Duodenal mucosa (tissue), 2 donors: ENCODE measurements around the gene CACNA2D3.
"Not testable (repeated sequence)": the region's sequence is repeated elsewhere in the genome, so short reads cannot be mapped to it uniquely, and the experiment has no call there.

Experiments used
- H3K27ac ChIP-seq: one replicate; pipeline ENCODE4 v1.7.0; 2013; ENCODE audit warnings: low read depth, low read length
- H3K27me3 ChIP-seq, 2 donors: one replicate each; pipeline ENCODE4 v1.7.0; 2013; ENCODE audit warnings: low read length in 2 of 2, control low read depth in 1 of 2; ENCODE audit not compliant: insufficient read depth in 2 of 2, control insufficient read depth in 1 of 2
- H3K36me3 ChIP-seq, 2 donors: one replicate each; pipeline ENCODE4 v1.7.0; 2013; ENCODE audit warnings: low read length in 2 of 2, control low read depth in 1 of 2; ENCODE audit not compliant: insufficient read depth in 2 of 2, control insufficient read depth in 1 of 2
- H3K4me1 ChIP-seq, 2 donors: one replicate each; pipeline ENCODE4 v1.7.0; 2013; ENCODE audit warnings: low read length in 2 of 2, control low read depth in 1 of 2; ENCODE audit not compliant: insufficient read depth in 2 of 2, control insufficient read depth in 1 of 2
- H3K4me3 ChIP-seq, 2 donors: one replicate each; pipeline ENCODE4 v1.7.0; 2013; ENCODE audit warnings: low read length in 2 of 2, low read depth in 1 of 2
- H3K9ac ChIP-seq, 2 donors: one replicate each; pipeline ENCODE4 v1.7.0; 2013; ENCODE audit warnings: low read length in 2 of 2, low read depth in 1 of 2
- H3K9me3 ChIP-seq, 2 donors: one replicate each; pipeline ENCODE4 v1.7.0; 2013; ENCODE audit warnings: low read length in 2 of 2, control low read depth in 1 of 2; ENCODE audit not compliant: control insufficient read depth in 1 of 2

Gene CACNA2D3

DNA sequence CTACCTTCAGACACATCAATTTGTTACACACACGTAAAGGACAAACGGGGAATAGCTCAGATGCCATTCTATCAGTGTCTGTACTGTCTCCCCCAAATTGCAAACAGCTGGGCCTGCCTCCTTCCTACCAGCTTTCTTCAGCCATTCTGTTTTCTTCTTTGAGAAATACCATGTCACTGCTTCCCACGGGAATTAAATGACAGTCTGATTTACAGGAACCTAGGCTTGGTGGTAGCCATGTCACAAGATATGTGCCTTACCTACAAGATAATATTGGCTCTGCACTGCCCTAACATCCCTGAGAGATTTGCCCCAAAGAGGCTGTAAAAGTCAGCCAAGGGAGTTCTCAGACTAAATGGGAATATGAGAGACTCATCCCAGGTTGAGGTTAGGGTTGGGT lies 497.2 kb downstream of the CACNA2D3 start:
- Histone ChIP-seq H3K27ac (no peak overlapping the region), H3K27me3 (no peaks in the 10 kb centered on the region)

DNA sequence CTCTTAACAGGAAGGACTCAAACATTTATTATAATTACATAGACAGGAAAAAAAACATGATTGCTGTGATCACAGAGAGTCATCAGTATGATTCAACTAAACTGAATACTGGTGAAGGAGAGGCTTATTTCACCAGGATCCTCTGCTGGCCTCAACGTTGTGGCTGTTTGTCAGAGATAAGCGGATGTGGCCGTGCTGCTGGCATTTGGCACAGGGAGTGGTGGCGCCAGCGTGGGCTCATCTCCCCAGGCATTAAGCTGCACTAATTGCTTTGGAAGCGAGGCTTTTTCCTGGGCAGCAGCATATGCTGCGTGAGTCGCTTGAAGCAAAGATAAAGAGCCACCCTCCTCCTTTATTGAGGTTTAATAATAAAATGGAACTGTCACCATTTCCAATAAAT lies 498.8 kb downstream of the CACNA2D3 start:
- H3K9me3 ChIP-seq: no peaks in the 10 kb centered on the region
- H3K36me3 ChIP-seq: no peaks in the 10 kb centered on the region
- no peak overlapping the region for H3K9ac ChIP-seq
- H3K27ac ChIP-seq: no peak overlapping the region
- H3K27me3 ChIP-seq: no peaks in the 10 kb centered on the region
- no peaks in the 10 kb centered on the region for H3K4me1 ChIP-seq
- H3K4me3 ChIP-seq: no peak overlapping the region

More for the DNA sequence above, 497.2 kb downstream of the CACNA2D3 start:
- Histone ChIP-seq H3K36me3 (no peaks in the 10 kb centered on the region), H3K9ac (no peak overlapping the region), H3K4me1 (no peaks in the 10 kb centered on the region), H3K9me3 (no peaks in the 10 kb centered on the region), H3K4me3 (no peak overlapping the region)

DNA sequence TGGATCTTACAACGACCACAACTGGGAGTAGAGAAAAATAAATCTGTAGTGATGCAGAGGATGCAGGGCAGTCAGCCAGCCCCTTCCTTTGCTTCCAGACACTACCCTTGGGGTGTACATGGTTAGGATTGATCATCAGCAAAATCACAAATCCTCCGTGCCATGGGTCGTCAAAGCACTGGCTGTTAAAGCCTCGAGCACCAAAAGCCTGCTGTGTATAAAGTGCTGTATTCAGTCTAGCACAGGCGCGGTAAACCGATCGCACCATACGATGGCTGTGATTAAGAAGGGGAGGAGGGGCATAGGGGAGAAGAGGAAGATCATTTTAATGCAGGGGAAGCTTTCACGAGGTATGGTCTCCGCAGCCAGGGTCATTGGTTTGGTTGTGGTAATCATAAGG lies 500.3 kb downstream of the CACNA2D3 start:
- no peak overlapping the region for H3K27ac ChIP-seq
- no peaks in the 10 kb centered on the region for H3K4me1 ChIP-seq
- no peak overlapping the region for H3K4me3 ChIP-seq
- no peaks in the 10 kb centered on the region for H3K36me3 ChIP-seq
- H3K9me3 ChIP-seq: no peaks in the 10 kb centered on the region
- H3K27me3 ChIP-seq: no peaks in the 10 kb centered on the region
- no peak overlapping the region for H3K9ac ChIP-seq

DNA sequence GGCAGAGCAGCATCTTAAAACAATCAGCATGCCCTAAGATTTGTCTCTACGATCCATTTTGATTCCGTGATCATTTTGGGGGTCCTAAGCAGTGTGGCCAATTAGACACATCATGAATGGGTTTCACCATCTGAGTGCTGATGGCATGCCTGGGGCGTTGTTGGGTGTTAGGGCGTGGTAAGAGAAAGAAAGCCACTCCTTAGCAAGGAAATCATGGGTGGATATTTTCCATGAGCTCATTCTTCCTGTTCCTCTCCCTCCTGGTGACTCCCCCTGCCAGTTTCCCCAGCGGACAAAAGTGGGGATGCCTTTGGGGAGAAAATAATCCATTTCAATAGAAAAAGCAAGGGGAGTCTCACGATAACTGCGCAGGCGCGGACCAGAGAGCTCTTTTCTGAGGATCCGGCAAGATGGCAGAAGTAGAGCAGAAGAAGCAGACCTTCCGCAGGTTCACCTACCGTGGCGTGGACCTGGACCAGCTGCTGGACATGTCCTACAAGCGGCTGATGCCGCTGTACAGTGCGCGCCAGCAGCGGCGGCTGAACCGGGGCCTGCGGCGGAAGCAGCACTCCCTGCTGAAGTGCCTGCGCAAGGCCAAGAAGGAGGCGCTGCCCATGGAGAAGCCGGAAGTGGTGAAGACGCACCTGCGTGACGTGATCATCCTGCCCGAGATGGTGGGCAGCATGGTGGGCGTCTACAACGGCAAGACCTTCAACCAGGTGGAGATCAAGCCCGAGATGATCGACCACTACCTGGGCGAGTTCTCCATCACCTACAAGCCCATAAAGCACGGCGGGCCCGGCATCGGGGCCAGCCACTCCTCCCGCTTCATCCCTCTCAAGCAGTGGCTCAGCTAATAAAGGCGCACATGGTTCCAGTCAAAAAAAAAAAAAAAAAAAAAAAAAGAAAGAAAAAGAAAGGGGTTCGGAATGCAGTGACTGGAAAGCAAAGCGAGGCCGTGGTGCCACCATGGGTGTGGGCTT lies 503.7 kb downstream of the CACNA2D3 start:
- Histone ChIP-seq H3K9ac (no peak overlapping the region), H3K9me3 (no peaks in the 10 kb centered on the region), H3K27me3 (no peaks in the 10 kb centered on the region), H3K36me3 (no peaks in the 10 kb centered on the region), H3K4me3 (no peak overlapping the region), H3K4me1 (no peaks in the 10 kb centered on the region), H3K27ac (no peak overlapping the region)

DNA sequence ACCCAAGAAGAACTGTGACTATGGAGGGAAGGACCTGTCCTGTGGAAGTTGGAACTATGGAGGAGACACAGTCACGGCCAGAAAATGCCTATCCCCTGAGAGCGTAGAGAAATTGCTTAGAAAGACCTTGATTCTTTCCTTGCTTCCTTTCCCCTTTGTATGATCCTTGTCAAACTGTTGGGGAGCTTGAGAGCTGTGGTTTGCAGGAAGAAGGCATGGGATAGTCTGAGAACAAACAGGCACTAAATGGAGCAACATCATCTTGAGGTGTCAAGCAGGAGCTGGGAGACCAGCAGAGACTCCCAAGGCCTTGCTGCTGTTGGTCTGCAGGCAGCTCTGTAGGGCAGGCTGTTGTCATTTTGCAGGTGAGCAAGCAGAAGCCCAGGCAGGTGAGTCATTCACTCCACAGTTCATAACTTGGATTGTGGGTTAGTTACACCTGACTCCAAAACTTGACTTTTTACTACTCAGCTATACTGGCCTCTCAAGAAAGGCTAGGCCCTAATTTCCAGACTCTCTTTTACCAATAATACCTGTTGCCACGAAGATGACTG lies 506.6 kb downstream of the CACNA2D3 start:
- Histone ChIP-seq H3K27ac (no peak overlapping the region), H3K36me3 (no peaks in the 10 kb centered on the region), H3K9me3 (no peaks in the 10 kb centered on the region), H3K4me1 (no peaks in the 10 kb centered on the region), H3K9ac (no peak overlapping the region), H3K27me3 (no peaks in the 10 kb centered on the region), H3K4me3 (no peak overlapping the region)

DNA sequence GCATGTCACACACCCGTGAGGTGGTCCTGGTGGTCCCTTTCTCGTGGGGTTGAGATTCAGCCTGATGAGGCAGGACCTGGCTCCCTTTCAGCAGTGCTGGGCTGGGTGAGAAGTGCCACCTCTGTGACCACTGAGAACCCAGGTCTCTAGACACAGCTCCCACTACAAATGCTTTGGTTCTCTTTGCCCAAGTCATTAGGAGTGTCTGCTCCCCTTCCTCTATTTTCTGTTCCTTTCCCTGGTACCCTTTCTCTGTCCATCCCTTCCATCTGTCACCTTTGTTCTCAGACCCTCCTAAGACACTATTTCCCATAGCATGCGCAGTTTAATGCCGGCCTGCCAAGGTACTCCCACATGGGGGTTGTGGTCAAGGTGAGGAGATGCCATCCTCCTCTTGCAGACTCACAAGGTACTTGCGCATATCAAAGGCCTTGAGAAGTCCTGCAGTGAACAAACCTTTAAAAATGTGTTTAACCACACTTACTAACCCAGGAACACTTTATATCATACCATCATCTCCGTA lies 507.8 kb downstream of the CACNA2D3 start:
- no peak overlapping the region for H3K9ac ChIP-seq
- H3K4me3 ChIP-seq: no peak overlapping the region
- H3K27me3 ChIP-seq: no peaks in the 10 kb centered on the region
- no peaks in the 10 kb centered on the region for H3K36me3 ChIP-seq
- H3K27ac ChIP-seq: no peak overlapping the region
- H3K4me1 ChIP-seq: no peaks in the 10 kb centered on the region
- H3K9me3 ChIP-seq: no peaks in the 10 kb centered on the region

DNA sequence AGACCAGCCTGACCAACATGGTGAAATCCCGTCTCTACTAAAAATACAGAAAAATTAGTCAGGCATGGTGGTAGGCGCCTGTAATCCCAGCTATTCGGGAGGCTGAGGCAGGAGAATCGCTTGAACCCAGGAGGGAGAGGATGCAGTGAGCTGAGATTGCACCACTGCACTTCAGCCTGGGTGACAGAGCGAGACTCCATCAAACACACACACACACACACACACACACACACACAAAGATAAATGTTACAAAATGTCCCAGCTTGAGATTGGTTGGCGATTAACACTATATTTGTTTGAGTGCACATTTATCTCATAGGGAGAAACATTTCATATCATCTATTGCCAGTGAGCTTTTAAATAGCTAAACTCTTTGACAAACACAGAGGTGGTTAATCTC lies 508.6 kb downstream of the CACNA2D3 start:
- H3K4me3 ChIP-seq, H3K27ac ChIP-seq, H3K36me3 ChIP-seq, H3K4me1 ChIP-seq, H3K9me3 ChIP-seq, H3K9ac ChIP-seq, H3K27me3 ChIP-seq: not testable (repeated sequence)

DNA sequence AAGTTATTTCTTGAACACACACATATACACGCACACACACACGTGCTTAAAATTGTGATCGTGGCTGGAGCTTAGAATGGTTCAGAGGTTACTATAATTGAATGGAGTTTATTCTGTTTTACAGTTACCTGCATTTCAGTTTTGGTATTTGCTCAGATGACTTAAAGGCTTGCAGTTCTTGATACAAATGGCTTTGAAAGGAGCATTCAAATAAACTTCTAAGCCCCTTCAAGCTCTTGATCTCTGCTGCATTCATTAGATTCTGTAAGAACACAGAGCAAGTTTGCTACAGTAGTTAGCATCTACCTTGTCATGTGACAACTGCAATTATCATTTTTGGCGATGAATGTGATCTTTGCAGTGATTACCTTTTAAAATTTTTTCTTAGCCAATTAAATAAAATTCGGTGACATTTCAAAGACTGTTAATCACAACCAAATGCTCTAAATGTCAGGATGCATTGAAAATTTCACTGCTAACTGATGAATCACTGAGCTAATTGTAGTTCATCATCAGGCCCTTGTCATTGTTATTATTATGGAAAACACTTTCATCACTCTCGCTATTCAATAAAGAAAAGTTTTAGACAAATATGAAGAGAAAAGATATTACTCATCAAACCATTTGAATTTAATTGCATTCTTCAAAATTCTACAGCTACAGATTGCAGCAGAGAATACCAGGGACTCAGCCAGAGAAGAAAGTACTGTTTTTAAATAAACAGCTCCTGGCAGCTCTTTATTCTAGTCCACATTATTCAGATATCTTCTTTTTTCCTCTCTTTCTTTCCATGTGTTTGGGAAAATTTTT lies 509.4 kb downstream of the CACNA2D3 start:
- Histone ChIP-seq H3K27me3 (no peaks in the 10 kb centered on the region), H3K36me3 (no peaks in the 10 kb centered on the region), H3K4me3 (no peak overlapping the region), H3K27ac (no peak overlapping the region), H3K4me1 (no peaks in the 10 kb centered on the region), H3K9me3 (no peaks in the 10 kb centered on the region), H3K9ac (no peak overlapping the region)

DNA sequence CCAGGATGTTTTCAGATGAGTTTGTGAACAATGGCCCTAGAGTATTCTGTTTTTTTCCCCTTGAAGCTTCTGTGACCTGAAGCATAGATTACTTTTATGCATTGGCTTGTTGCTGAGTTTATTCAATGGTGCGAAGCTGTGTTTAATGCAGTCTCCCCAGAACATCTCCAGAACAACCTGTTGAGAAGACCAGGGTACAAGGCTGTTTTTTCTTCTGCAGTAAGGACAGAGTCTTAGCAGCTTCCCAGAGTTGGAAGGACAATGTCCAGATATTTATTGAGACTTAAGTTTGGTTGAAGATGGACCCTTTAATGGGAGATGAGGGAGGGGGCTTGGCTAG lies 509.9 kb downstream of the CACNA2D3 start:
- no peaks in the 10 kb centered on the region for H3K9me3 ChIP-seq

DNA sequence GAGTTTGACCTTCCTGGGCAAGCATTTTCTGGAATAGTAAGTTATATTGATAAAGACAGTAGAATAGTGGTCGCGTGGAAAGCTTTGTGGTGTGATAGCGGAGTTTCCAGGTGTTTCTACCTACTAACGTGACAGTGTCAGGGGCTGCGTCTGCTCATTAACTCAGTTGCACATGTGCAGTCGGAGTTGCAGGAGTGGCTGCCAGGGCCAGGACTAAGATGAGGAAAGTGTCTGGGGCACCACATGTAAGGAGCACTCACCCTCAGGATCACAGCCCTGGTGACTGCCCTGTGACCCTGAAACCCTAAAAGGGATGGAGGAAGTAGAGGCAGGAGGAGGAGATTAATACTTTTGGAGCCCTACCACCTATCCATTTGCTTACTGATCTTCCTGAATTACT lies 510.5 kb downstream of the CACNA2D3 start:
- H3K9me3 ChIP-seq: no peaks in the 10 kb centered on the region
- no peaks in the 10 kb centered on the region for H3K27me3 ChIP-seq
- H3K4me1 ChIP-seq: no peaks in the 10 kb centered on the region
- H3K36me3 ChIP-seq: no peaks in the 10 kb centered on the region
- H3K9ac ChIP-seq: no peak overlapping the region
- H3K27ac ChIP-seq: no peak overlapping the region
- no peak overlapping the region for H3K4me3 ChIP-seq

More for the DNA sequence above, 509.9 kb downstream of the CACNA2D3 start:
- Histone ChIP-seq H3K27me3 (no peaks in the 10 kb centered on the region), H3K36me3 (no peaks in the 10 kb centered on the region), H3K4me1 (no peaks in the 10 kb centered on the region), H3K9ac (no peak overlapping the region), H3K4me3 (no peak overlapping the region), H3K27ac (no peak overlapping the region)
